SKM-1 (cell line): ENCODE results near the gene UTP25.
"Not testable (repeated sequence)": the region's sequence is repeated elsewhere in the genome, so short reads cannot be mapped to it uniquely, and the experiment has no call there.

Experiments
- DNase-seq: peaks from one replicate; lab custom pipeline; 2025; ENCODE audit not compliant: unreplicated experiment; lab: John Stamatoyannopoulos, UW

Gene UTP25, protein sequence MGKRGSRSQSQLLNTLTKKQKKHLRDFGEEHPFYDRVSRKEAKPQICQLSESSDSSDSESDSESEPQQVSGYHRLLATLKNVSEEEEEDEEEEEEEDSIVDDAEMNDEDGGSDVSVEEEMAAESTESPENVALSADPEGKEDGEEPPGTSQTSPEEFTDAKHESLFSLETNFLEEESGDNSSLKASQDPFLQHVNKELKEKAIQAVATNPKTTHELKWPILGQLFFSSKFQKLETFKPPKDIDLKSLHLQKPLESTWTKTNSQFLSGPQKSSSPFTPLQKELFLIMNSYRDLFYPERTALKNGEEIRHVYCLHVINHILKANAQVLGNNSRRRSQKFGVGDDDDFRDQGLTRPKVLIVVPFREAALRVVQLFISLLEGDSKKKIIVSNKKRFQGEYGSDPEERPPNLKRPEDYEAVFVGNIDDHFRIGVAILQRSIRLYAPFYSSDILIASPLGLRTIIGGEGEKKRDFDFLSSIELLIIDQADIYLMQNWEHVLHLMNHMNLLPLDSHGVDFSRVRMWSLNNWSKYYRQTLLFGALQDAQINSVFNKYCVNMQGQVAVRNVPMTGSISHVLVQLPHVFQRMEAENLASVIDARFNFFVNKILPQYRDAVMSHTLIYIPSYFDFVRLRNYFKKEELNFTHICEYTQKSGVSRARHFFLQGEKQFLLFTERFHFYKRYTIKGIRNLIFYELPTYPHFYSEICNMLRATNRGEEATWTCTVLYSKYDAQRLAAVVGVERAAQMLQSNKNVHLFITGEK

DNA sequence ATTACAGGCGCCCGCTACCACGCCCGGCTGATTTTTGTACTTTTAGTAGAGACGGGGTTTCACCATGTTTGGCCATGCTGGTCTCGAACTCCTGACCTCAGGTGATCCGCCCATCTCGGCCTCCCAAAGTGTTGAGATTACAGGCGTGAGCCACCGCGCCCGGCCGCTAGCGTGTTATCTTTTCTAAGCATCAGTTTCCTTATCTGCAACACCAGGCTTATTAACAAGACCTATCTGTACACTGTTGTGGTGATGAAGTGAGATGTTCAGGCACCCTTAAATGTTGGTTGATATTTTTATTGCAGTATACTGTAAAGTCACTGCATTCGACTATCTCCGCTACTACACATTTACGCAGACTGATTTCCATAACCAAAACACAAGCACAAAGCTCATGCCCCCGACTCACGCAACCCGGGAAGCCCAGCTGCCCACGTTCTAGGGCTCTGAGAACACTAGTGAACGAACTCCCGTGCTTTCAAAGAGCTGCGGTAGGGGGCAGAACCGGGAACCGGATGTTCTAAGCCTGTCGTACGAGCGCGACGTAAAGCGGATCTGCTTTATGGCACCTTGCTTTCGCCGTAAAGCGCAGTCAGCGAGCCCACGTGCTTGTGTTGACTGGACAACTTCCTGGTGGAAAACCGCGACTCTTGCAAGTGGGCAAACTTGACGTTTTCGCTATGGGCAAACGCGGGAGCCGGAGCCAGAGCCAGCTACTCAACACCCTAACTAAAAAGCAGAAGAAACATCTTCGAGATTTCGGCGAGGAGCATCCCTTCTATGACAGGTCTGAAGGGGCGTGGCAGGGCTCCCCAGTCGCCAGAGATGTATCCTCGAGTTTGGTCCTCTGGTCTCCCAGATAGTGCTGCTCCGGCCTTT is at the start of gene UTP25:
Gene UTP25, plus strand, starts transcription at position 589 of the 879 bp plus-strand sequence. Its CDS starts 92 bp downstream, at position 681.
- DNase-seq, result peak; percentile 98

DNA sequence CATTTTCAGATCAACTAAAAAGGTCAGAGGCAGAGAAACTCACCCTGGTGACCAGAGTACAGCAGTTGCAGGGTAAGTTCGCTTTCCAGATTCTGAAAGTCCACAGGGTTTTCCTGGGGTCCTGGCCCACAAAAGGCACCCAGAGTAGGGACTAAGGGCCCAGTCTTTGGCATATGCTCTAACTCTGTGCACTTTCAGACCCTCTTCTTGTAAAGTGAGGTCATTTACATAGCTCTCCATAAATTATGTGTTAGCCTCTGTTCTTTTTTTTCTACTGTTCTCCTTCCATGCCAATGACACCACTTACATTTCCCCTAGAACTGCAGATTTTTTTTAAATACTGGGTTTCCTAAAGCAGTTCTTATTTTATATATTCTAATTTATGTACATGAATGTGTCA is 49.7 kb upstream of the UTP25 start:
- DNase-seq, result no peak

DNA sequence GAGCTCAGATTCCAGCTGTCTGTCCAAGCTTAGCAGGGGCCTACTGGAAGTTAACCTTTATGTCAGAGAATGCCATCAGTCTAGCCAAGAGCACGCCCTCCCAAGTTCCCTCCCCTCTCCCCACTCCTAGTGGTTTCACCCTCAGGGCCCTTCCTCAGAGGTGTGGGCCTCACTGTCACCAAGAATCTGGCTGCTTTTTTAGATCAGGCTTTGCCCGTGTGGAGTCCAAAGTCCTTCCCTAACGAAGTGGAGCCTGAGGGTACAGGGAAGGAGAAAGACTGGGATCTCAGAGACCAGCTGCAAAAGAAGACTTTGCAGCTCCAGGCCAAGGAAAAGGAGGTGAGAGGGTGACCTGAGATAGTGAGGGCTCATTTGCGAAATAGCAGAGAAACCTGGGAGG is 47.5 kb upstream of the UTP25 start:
- no peak for DNase-seq

DNA sequence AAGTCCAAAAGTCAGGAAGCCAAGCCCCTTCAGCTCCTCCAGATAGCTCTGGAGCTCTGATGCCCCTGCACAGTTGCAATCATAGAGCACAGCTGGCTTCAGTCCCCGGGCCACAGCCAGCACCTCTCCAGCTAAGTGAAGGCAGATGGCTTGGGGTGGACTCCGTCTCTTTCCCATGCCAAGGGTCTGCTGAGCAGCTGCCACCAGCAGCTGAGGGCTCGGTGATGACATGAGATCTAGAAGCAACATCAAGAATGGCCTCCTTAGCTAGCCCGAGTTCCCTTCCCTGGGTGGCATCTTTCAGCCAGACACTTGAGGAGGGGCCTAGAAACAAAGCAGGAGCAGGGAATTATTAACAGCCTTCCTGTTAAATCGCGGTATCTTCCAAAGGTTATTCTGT is 44.4 kb upstream of the UTP25 start:
- no peak for DNase-seq

DNA sequence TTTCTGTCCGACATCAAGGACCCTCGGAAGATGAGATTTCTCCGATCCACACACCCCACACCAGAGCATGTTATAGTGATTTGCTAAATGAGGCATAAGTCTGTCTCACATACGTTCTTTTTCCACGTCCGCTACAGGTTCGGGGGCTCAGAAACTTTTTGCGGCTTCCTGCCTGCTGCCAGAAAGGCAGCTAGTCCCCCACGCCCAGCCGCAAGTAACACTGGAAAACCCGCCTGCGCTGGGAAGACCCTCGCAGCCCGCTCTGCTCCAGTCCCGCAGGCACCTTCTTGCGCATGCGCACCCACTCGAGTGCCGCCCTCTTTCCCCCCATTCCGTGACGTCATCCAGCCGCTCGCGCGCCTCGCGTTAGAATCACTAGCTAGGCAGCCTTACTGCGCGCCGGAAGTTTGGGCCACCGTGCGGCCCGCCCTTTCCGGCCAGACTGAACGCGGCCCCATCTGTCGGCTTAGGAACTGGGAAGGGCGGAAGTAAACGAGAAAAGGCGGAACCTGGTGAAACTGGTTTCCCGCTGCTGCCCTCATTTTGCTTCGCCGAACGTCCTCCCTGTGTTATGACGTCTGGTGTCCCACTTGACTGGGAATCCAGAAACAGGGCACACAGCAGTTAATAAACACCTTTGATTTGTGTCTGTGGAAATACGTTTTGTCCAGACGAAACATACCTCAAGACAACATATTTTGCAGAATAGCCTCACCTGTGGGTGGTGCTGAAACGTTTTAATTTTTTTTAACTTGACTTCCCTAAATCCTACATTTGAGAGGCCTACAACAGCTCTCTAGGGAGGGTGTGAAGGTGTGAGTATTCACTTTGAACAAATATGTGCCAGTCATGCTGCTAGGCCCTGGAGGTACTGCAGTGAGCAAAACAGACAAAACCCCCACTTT is 43.3 kb upstream of the UTP25 start, which contains the start of gene C1orf74:
Gene C1orf74, minus strand, starts transcription at position 295 of the 905 bp plus-strand sequence. CDS start 925 bp downstream, outside the sequence.
- peak; percentile 99 for DNase-seq

DNA sequence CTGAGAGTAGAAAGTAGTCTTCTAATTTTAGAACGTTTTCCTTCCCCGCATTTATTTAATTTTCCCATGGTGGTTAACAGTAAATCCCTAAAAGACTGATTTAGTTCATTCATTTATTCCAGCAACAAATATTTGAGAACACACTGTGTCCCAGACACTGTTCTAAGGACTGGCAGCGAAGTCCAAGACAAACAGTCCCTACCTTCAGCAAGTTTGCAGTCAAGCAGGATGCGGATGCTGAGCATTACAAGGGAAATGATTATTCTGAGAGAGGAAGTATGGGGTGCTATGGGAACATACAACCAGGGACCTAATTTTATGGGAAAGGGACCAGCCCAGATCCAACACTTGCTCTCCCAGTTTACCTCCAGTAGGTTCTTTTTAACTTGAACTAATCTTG is 42.2 kb upstream of the UTP25 start:
- no peak for DNase-seq

DNA sequence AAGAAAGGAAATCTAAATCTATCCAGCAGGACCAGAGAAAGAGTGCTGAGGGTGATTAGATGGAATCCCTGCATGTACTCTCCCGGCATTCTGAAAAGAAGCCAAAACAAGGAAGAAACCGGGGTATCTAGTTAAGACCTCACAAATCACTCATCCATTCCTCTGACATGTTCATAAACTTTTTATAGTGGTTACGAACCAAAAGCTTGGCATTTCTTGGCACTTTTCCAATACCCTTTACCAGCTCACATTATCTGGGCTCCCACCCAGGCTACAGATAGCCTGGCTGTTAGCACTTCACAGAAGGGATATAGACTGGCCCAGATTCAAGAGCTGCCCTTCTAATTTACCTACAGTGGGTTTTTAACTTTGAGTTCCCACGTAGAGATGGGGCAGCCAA is 41.6 kb upstream of the UTP25 start:
- no peak for DNase-seq

DNA sequence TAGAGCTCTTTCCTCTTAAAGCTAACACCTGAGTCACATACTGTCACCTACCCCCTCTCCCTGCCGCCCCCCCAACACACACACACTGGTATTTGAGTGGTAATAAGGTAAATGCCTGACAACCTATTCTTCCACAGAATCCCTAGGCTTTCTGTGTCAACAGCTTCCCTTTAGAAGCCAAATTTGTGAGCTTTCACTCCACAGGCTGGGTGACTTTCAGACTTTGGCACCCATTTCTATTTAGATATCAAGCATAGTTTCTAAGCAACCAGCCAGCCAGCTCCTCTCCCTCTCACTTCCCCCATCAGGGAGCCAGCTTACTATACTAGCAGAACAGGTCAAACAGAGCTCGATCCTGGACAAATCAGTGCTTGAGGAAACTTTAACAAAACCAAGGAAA is 40.2 kb upstream of the UTP25 start:
- DNase-seq, result no peak

DNA sequence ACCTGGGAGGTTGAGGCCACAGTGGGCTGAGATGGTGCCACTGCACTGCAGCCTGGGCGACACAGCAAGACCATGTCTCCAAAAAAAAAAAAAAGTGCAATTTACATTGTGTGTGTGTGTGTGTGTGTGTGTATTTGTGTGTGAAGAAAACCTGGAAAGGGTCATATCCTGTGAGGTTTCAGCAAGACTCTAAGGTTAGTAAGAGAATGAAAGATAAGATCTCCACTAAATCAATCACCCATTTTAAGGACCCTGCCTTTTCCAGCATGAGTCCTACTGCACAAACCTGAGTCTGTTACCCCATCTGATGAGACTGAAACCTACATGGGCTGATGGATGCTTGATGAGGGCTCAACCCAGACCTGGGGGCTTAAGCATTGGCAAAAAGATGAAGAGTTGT is 38.5 kb upstream of the UTP25 start:
- DNase-seq, result no peak

DNA sequence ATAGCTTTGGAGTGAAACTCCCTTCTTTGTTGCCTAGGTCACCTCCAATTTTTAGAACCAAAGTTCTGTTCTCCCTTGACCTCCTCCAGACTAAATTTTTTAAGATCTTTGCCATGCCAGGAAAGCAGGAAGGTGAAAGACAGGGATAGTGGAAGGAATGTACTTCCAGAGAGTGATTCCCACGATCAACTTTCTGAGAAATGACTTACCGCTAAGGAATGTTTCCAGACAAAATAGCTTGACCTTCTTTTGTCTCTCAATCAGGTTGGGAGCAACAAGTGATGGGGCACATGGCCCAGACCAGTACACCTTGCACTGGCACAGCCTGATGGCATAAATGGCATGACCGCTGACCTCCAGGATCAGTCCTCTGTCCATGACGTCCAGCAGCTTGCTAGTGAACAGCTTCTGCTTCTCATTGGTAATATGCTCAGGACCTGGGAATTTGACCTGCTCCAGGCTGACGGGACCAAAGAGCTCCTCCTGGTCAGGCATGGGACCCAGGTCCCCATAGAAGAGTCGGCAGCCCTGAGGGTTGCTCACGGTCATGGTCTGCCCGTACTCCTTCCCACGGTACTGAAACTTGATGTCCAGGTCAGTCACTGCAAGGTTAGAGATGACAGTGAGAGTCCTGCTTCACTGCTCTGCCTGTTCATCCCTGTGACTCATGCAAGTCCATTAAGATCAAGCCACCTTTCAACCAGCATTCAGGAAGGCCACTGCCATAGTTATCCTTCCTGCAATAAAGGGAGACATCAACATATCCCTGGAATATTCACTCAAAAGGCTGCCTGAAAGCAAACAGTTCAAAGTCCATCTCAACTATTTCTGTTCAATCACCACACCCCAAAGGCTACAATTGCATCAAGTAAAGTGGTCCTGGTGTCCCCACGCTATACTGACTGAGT is 37.2 kb upstream of the UTP25 start:
- DNase-seq, result no peak

DNA sequence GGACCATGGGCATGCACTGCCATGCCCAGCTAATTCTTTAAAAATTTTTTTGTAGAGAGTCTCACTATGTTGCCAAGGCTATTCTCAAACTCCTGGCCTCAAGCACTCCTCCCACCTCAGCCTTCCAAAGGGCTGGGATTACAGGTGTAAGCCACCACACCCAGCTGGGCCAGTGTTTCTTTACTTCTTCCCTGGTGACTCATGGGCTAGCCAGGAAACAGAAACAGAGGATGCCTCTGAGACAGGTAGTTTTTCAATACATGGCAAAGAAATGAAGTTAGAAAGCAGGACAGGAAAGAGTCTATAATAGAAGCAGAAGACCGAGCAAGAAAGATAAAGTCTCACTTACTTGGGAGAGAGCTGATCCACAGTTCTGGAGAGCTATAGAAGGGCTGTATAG is 35.9 kb upstream of the UTP25 start:
- no peak for DNase-seq

DNA sequence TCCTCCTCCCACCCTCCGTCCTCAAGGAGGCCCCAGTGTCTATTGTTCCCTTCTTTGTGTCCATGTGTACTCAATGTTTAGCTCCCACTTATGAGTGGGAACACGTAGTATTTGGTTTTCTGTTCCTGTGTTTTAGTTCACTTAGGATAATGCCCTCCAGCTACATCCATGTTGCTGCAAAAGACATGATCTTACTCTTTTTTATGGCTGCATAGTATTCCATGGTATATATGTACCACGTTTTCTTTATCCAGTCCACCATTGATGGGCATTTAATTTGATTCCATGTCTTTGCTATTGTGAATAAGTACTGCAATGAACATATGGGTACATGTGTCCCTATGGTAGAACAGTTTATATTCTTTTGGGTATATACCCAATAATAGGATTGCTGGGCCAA is 34.1 kb upstream of the UTP25 start:
- not testable (repeated sequence) for DNase-seq

DNA sequence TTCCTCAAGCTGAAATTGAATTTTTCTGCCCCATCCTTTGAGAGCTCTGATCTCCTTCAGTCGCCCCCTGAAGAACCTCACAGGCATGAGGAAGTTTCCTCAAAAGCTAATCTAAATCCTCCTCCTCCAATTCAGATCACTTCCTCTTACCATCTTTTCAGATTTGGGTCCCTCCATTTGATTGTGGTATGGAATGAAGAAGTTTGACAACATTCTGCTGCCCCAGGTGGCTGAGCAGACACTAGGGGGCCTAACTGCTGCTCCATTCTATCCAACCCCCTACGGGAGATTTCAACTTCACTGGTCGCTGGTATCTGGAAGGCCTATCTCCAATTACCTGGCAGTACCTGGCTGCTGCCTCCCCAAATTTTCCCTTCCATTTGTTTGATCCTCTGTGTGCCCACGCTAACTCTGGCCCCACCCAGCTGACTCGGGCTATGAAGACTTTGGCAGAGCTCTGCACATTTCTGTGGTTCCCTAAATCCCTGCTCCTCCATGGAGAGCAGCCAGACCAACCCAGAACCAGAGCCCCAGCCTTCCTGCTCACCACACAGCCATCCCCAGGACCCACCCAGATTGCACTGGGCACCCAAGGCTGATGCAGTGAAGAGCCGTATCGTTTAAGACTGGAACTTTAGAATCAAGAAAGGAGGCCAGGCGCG is 29.7 kb upstream of the UTP25 start:
- DNase-seq, result peak; percentile 41

DNA sequence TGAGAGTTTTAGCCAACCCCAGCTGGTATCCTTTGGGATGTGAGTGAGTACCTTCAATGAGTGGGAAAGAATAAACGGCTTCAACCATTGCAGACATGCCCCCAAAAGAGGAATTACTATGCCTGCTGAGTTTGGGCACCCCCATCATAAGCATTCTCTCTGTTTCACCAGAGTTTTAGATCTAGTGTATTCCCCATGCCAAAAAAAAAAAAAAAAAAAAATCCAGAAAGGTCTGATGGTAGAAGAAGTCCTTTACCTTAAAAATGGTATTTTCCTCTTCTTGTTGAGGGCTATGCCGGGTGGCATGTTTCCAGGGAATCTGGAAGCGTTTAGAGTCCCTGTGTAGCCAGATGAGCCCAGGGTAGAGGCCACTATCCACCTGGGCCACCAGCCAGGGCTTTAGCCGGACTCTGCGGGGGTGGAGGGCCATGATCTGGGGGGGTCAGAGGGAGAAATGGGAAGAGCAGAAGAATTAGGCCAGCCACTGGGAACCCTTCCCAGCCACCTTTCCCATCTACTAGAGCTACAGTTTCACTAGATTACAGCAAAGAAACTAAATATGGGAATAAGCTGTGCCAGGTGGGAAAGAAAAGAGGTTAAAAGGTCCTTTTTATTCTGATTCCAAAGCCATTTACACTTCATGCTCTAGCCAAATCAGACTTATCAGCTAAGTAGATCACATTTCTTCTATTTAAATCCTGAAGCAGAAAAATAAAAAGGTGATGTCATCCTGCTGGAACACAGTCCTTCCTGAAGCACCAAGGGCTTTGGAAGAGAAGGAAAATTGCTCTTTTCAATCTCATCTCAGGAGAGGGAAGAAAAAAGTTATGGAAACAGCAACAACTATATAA is 26.6 kb upstream of the UTP25 start:
- no peak for DNase-seq

DNA sequence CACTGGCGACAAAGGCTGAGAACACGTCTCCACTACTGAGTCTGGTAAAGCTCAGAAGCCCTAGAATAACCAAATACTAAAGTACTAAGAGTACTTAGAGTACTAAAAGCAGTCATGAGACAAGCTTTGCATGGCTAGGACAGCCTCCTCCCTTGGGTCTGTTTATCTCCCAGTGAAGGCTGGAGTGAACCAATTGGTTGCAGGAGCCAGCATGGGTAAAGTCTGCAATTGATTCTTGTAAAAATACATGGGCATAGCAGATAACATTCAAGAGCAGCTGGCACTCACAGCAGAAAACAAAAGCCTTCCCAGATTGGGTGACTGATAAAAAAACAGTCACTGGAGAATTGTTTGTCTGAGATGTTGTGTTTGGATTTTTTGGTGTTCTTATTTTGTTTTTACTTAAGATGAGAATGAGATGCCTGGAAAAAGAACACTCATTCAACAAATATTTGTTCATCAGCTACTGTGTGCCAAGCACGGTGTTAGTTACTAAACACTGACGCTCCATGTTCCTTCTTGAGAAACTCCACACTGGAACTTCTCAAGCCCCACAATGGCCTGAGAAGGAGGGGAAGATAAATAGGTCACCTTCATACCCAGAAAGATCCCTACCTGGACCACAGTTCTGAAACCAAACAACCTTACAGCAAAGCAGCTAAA is 25.5 kb upstream of the UTP25 start:
- DNase-seq, result no peak

DNA sequence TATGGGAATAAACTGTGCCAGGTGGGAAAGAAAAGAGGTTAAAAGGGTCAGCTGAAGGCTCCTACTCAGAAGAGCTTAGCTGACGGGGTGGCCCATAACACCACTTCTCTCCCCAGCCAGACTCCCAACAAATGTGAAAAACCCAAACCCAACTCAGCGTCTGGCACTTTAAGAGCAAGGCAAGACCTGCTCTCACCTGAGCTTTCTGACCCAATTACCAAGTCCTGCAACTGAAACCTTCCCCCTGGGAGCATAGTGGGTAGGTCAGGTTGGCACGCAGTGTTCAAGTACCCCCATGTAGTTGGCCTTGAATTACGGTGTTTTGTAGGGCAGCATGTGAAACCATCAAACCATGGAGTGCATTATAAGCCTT is 25.0 kb upstream of the UTP25 start:
- no peak for DNase-seq

DNA sequence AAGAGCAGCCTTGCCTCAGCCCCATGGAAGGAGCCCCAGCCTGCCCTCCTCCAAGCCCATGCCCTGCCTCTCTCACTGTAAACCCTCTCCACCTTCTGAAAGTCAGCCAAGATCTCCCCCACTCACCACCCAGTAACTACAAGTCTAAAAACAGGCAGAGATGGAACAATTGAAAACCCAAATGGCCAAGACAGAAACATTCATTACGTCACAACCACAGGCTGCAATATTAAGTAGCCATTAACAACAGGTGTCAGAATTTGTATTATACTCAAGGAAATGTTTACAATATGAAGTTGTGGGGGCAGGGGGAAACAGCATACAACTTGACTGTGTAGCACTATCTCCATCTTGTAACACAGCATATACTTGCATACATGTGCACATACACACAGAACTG is 24.2 kb upstream of the UTP25 start:
- no peak for DNase-seq
